Measurements from ENCODE around the gene ABLIM1. TPM values are rescaled to one million over a fixed set of nuclear protein-coding genes. Genes with fewer than 3 reads are reported as not detected.

ABLIM1 gene
- total RNA-seq, 4 donors from 2014 or later: 152 to 373 (median 209) TPM

- no peaks in the 10 kb centered on the region for H3K36me3 ChIP-seq
- peaks cover 0 to 45% (median 3%) of the 10 kb centered on the region in 4 donors for H3K4me1 ChIP-seq
- H3K4me3 ChIP-seq: no peak overlapping the region
- WGBS, 2 donors: 34 to 41% methylated on average over 1 of the region's 1 CpG
- H3K9me3 ChIP-seq: no peaks in the 10 kb centered on the region
- no peaks in the 10 kb centered on the region for H3K27me3 ChIP-seq
- no peak for DNase-seq (ENCODE audit: low spot score in 2 of 2)
- peak overlapping the region in 1 of 4 donors; percentile 36 for H3K27ac ChIP-seq
- no peak for TF ChIP-seq CTCF (IDR thresholded peaks at IDR 0.05)
- no peak for TF ChIP-seq POLR2A (IDR thresholded peaks at IDR 0.05)
- peak in 1 of 2 donors; percentile 67 for TF ChIP-seq EP300 (IDR thresholded peaks at IDR 0.05)
These were observed 33.4 kb upstream of the ABLIM1 start for GRCh38 chr10:114691442-114691941.

GRCh38 chr10:114688786-114689185 is 30.7 kb upstream of the ABLIM1 start:
- no peak overlapping the region for H3K4me3 ChIP-seq
- no peaks in the 10 kb centered on the region for H3K27me3 ChIP-seq
- no peak overlapping the region for H3K27ac ChIP-seq
- peaks cover 0 to 62% (median 20%) of the 10 kb centered on the region in 4 donors for H3K4me1 ChIP-seq
- H3K36me3 ChIP-seq: no peaks in the 10 kb centered on the region
- DNase-seq (ENCODE audit: low spot score in 2 of 2): no peak
- 53 to 59% methylated on average over 5 of the region's 5 CpGs for WGBS, 2 donors
- TF ChIP-seq EP300 (IDR thresholded peaks at IDR 0.05) (no peak), POLR2A (IDR thresholded peaks at IDR 0.05) (no peak), CTCF (IDR thresholded peaks at IDR 0.05) (no peak)
- no peaks in the 10 kb centered on the region for H3K9me3 ChIP-seq

- Histone ChIP-seq H3K4me1 (peaks cover 0 to 70% (median 29%) of the 10 kb centered on the region in 4 donors), H3K27ac (peak overlapping the region in 2 of 4 donors; percentile 56 to 60), H3K9me3 (no peaks in the 10 kb centered on the region), H3K36me3 (no peaks in the 10 kb centered on the region), H3K27me3 (no peaks in the 10 kb centered on the region), H3K4me3 (no peak overlapping the region)
- WGBS, 2 donors: 66 to 84% methylated on average over 3 of the region's 3 CpGs
- no peak for DNase-seq (ENCODE audit: low spot score in 2 of 2)
- TF ChIP-seq POLR2A (IDR thresholded peaks at IDR 0.05): no peak
- no peak for TF ChIP-seq EP300 (IDR thresholded peaks at IDR 0.05)
These were observed 29.4 kb upstream of the ABLIM1 start for GRCh38 chr10:114687459-114687858.

- no peak for DNase-seq (ENCODE audit: low spot score in 2 of 2)
- TF ChIP-seq CTCF (IDR thresholded peaks at IDR 0.05) (no peak), EP300 (IDR thresholded peaks at IDR 0.05) (no peak), POLR2A (IDR thresholded peaks at IDR 0.05) (no peak)
- Histone ChIP-seq H3K36me3 (no peaks in the 10 kb centered on the region), H3K4me3 (no peak overlapping the region), H3K9me3 (no peaks in the 10 kb centered on the region), H3K27ac (peak overlapping the region in 2 of 4 donors; percentile 84 to 89), H3K4me1 (peaks cover 0 to 69% (median 33%) of the 10 kb centered on the region in 4 donors), H3K27me3 (no peaks in the 10 kb centered on the region)
- 86 to 94% methylated on average over 2 of the region's 2 CpGs for WGBS, 2 donors
These were observed 27.9 kb upstream of the ABLIM1 start for GRCh38 chr10:114686013-114686412.

- Histone ChIP-seq H3K9me3 (no peaks in the 10 kb centered on the region), H3K4me1 (peaks cover 0 to 66% (median 33%) of the 10 kb centered on the region in 4 donors), H3K4me3 (no peak overlapping the region), H3K27me3 (no peaks in the 10 kb centered on the region), H3K27ac (peak overlapping the region; percentile 32 to 89 (median 78)), H3K36me3 (no peaks in the 10 kb centered on the region)
- TF ChIP-seq CTCF (IDR thresholded peaks at IDR 0.05) (no peak), EP300 (IDR thresholded peaks at IDR 0.05) (no peak), POLR2A (IDR thresholded peaks at IDR 0.05) (no peak)
- DNase-seq (ENCODE audit: low spot score in 2 of 2): no peak
- 60% methylated on average over 5 of the region's 5 CpGs for WGBS, 2 donors
These were observed 27.4 kb upstream of the ABLIM1 start for GRCh38 chr10:114685456-114685855.
